Neural cell (in vitro differentiated cells): ENCODE measurements around the gene SRC. TPM values are rescaled to one million over a fixed set of nuclear protein-coding genes. Genes with fewer than 3 reads are reported as not detected.

Source experiments
- H2AFZ ChIP-seq: fragments of 200-600, 300-800 bp; sonication (generic), shearing (Covaris generic); 2 replicates; pipeline ENCODE4 v1.6.0; 2014; ENCODE audit warnings: low read depth, mild to moderate bottlenecking, antibody characterized with exemption, low read length, moderate library complexity
- H3F3A ChIP-seq: fragments of 200-600 bp; shearing (Covaris generic); 2 replicates; pipeline ENCODE4 v1.6.1; 2016; ENCODE audit warnings: mild to moderate bottlenecking, moderate library complexity, mixed read lengths, antibody characterized with exemption, low read length; ENCODE audit not compliant: insufficient read depth, poor library complexity, severe bottlenecking
- H3K27ac ChIP-seq: fragments of 200-600, 300-800 bp; sonication (generic), shearing (Covaris generic); 2 replicates; pipeline ENCODE4 v1.5.1; 2014; ENCODE audit warnings: mild to moderate bottlenecking, low read length, moderate library complexity
- H3K27me3 ChIP-seq: fragments of 300-800, 200-600 bp; sonication (generic), shearing (Covaris generic); 2 replicates; pipeline ENCODE4 v1.6.0; 2014; ENCODE audit warnings: mild to moderate bottlenecking, low read depth, low read length, moderate library complexity; ENCODE audit not compliant: insufficient read depth
- H3K36me3 ChIP-seq: fragments of 300-800, 200-600 bp; sonication (generic), shearing (Covaris generic); 2 replicates; pipeline ENCODE4 v1.5.1; 2014; ENCODE audit warnings: mild to moderate bottlenecking, antibody characterized with exemption, low read length, moderate library complexity; ENCODE audit not compliant: insufficient read depth
- H3K4me2 ChIP-seq: fragments of 300-800, 200-600 bp; sonication (generic), shearing (Covaris generic); 2 replicates; pipeline ENCODE4 v1.6.0; 2014; ENCODE audit warnings: mild to moderate bottlenecking, low read length
- H3K4me3 ChIP-seq: fragments of 300-800, 200-600 bp; sonication (generic), shearing (Covaris generic); 2 replicates; pipeline ENCODE4 v1.5.1; 2014; ENCODE audit warnings: mild to moderate bottlenecking, low read length, moderate library complexity
- H3K79me2 ChIP-seq: fragments of 200-600 bp; shearing (Covaris generic); replicated peaks from 2 replicates; pipeline ENCODE4 v1.6.0; 2014; ENCODE audit warnings: mild to moderate bottlenecking, low read length, moderate library complexity; ENCODE audit not compliant: insufficient read depth
- H3K9ac ChIP-seq: fragments of 300-800, 200-600 bp; sonication (generic), shearing (Covaris generic); 2 replicates; pipeline ENCODE4 v1.6.1; 2016; ENCODE audit warnings: mild to moderate bottlenecking, low read length, mixed read lengths
- H3K9me2 ChIP-seq: fragments of 200-600 bp; shearing (Covaris generic); 2 replicates; pipeline ENCODE4 v1.6.1; 2016; ENCODE audit warnings: mild to moderate bottlenecking, low read length, mixed read lengths; ENCODE audit not compliant: insufficient read depth
- H3K9me3 ChIP-seq: fragments of 200-600, 300-800 bp; sonication (generic), shearing (Covaris generic); 2 replicates; pipeline ENCODE4 v1.6.1; 2016; ENCODE audit warnings: mild to moderate bottlenecking, mixed run types, low read length, moderate library complexity, mixed read lengths
- H4K20me1 ChIP-seq: fragments of 200-600 bp; shearing (Covaris generic); 2 replicates; pipeline ENCODE4 v1.6.1; 2016; ENCODE audit warnings: mild to moderate bottlenecking, mixed run types; ENCODE audit not compliant: insufficient read depth
- EP300 ChIP-seq: fragments of 450-650 bp; conservative IDR thresholded peaks from 2 replicates; pipeline ENCODE4 v1.6.1; 2014; ENCODE audit warnings: antibody characterized with exemption, mild to moderate bottlenecking, moderate library complexity; ENCODE audit not compliant: poor library complexity, severe bottlenecking
- EZH2 ChIP-seq: fragments of 200-600, 300-800 bp; shearing (Covaris generic), sonication (generic); IDR thresholded peaks from 2 replicates; pipeline ENCODE4 v1.6.1; 2014; ENCODE audit warnings: antibody characterized with exemption, low read length, borderline replicate concordance, mild to moderate bottlenecking; ENCODE audit not compliant: insufficient read depth, poor library complexity, severe bottlenecking
- MXI1 ChIP-seq: fragments of 450-650 bp; conservative IDR thresholded peaks from 2 replicates; pipeline ENCODE4 v1.6.1; 2014; ENCODE audit warnings: antibody characterized with exemption, mild to moderate bottlenecking; ENCODE audit not compliant: poor library complexity, severe bottlenecking
- POLR2AphosphoS5 ChIP-seq: IDR thresholded peaks from 2 replicates; pipeline ENCODE4 v1.6.1; 2012
- RAD21 ChIP-seq: fragments of 450-650 bp; conservative IDR thresholded peaks from 2 replicates; pipeline ENCODE4 v1.6.1; 2014; ENCODE audit warnings: antibody characterized with exemption, mild to moderate bottlenecking, moderate library complexity
- SMC3 ChIP-seq: fragments of 450-650 bp; conservative IDR thresholded peaks from 2 replicates; pipeline ENCODE4 v1.6.1; 2014; ENCODE audit warnings: antibody characterized with exemption, mild to moderate bottlenecking, moderate library complexity; ENCODE audit not compliant: poor library complexity
- TAF1 ChIP-seq: IDR thresholded peaks from 2 replicates; pipeline ENCODE4 v1.6.1; 2012; ENCODE audit warnings: low read depth
- polyA plus RNA-seq: library from polyadenylated mRNA; depleted of rRNA; stranded (reverse); fragments of >200 nt; gene quantifications from 2 replicates; pipeline ENCODE4 v1.2.3, GENCODE V29; 2014
- TF ChIP-seq, protein P1 (sequence below): IDR thresholded peaks from 2 replicates; pipeline ENCODE4 v1.6.1; 2012; ENCODE audit warnings: borderline replicate concordance
- TF ChIP-seq, protein P2 (sequence below): fragments of 450-650 bp; IDR thresholded peaks from 2 replicates; pipeline ENCODE4 v1.5.1; 2014; ENCODE audit warnings: antibody characterized with exemption, mild to moderate bottlenecking, moderate library complexity; ENCODE audit not compliant: poor library complexity, severe bottlenecking

SRC gene
- polyA plus RNA-seq, 1 donor from 2014 or later: 39.0 TPM

DNA sequence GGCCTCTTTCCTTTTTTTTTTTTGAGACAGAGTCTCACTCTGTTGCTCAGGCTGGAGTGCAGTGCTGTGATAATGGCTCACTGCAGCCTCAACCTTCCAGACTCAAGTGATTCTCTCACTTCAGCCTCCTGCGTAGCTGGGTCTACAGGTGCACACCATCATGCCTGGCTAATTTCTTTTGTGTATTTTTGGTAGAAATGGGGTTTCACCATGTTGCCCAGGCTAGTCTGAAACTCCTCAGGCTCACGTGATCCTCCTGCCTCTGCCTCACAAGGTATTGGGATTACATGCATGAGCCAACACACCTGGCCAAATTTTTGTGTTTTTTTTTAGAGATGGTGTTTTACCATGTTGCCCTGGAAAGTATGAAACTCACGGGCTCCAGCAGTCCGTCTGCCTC, 29.3 kb downstream of the SRC start:
- Histone ChIP-seq H3K4me3 (no peak overlapping the region), H3K36me3 (no peaks in the 10 kb centered on the region), H4K20me1 (no peaks in the 10 kb centered on the region), H3K9me3 (no peaks in the 10 kb centered on the region), H3F3A (peaks cover 3% of the 10 kb centered on the region), H3K27me3 (no peaks in the 10 kb centered on the region), H3K27ac (no peak overlapping the region), H3K9ac (no peak overlapping the region), H3K4me2 (no peak overlapping the region), H3K79me2 (peaks cover 25% of the 10 kb centered on the region), H2AFZ (no peak overlapping the region), H3K9me2 (no peaks in the 10 kb centered on the region)
- TF ChIP-seq, protein P1, sequence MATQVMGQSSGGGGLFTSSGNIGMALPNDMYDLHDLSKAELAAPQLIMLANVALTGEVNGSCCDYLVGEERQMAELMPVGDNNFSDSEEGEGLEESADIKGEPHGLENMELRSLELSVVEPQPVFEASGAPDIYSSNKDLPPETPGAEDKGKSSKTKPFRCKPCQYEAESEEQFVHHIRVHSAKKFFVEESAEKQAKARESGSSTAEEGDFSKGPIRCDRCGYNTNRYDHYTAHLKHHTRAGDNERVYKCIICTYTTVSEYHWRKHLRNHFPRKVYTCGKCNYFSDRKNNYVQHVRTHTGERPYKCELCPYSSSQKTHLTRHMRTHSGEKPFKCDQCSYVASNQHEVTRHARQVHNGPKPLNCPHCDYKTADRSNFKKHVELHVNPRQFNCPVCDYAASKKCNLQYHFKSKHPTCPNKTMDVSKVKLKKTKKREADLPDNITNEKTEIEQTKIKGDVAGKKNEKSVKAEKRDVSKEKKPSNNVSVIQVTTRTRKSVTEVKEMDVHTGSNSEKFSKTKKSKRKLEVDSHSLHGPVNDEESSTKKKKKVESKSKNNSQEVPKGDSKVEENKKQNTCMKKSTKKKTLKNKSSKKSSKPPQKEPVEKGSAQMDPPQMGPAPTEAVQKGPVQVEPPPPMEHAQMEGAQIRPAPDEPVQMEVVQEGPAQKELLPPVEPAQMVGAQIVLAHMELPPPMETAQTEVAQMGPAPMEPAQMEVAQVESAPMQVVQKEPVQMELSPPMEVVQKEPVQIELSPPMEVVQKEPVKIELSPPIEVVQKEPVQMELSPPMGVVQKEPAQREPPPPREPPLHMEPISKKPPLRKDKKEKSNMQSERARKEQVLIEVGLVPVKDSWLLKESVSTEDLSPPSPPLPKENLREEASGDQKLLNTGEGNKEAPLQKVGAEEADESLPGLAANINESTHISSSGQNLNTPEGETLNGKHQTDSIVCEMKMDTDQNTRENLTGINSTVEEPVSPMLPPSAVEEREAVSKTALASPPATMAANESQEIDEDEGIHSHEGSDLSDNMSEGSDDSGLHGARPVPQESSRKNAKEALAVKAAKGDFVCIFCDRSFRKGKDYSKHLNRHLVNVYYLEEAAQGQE: no peak
- TF ChIP-seq, protein P2, sequence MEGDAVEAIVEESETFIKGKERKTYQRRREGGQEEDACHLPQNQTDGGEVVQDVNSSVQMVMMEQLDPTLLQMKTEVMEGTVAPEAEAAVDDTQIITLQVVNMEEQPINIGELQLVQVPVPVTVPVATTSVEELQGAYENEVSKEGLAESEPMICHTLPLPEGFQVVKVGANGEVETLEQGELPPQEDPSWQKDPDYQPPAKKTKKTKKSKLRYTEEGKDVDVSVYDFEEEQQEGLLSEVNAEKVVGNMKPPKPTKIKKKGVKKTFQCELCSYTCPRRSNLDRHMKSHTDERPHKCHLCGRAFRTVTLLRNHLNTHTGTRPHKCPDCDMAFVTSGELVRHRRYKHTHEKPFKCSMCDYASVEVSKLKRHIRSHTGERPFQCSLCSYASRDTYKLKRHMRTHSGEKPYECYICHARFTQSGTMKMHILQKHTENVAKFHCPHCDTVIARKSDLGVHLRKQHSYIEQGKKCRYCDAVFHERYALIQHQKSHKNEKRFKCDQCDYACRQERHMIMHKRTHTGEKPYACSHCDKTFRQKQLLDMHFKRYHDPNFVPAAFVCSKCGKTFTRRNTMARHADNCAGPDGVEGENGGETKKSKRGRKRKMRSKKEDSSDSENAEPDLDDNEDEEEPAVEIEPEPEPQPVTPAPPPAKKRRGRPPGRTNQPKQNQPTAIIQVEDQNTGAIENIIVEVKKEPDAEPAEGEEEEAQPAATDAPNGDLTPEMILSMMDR: no peak
- TF ChIP-seq MXI1: no peak
- no peak for TF ChIP-seq EP300
- no peak for TF ChIP-seq TAF1

DNA sequence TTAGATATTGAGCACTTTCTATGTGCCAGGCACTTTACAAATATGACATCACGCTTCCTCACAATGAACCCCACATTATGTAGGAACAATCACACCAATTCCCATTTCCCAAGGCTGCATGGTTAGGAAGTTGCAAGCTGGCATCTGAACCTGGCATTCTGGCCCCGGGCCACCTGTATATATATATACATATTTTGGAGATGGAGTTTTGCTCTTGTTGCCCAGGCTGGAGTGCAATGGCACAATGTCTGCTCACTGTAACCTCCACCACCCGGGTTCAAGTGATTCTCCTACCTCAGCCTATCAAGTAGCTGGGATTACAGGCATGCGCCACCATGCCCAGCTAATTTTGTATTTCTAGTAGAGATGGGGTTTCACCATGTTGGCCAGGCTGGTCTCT, 30.4 kb downstream of the SRC start:
- no peaks in the 10 kb centered on the region for H3K27me3 ChIP-seq
- H2AFZ ChIP-seq: no peak overlapping the region
- H3K36me3 ChIP-seq: no peaks in the 10 kb centered on the region
- no peak overlapping the region for H3K9ac ChIP-seq
- H3K4me2 ChIP-seq: no peak overlapping the region
- H4K20me1 ChIP-seq: no peaks in the 10 kb centered on the region
- H3K79me2 ChIP-seq: peaks cover 19% of the 10 kb centered on the region
- TF ChIP-seq RAD21 (no peak), EZH2 (no peak), TAF1 (no peak), EP300 (no peak), POLR2AphosphoS5 (no peak), SMC3 (no peak), MXI1 (no peak)
- TF ChIP-seq, protein P1: no peak
- TF ChIP-seq, protein P2: no peak
- no peaks in the 10 kb centered on the region for H3K9me3 ChIP-seq
- no peak overlapping the region for H3K27ac ChIP-seq
- peaks cover 3% of the 10 kb centered on the region for H3F3A ChIP-seq
- no peaks in the 10 kb centered on the region for H3K9me2 ChIP-seq
- no peak overlapping the region for H3K4me3 ChIP-seq
